ENCODE results near the gene KDM1A. TPM values are rescaled to one million over a fixed set of nuclear protein-coding genes. Genes with fewer than 3 reads are reported as not detected.
A peak's percentile ranks its signal among the peaks of the same experiment; 100 is the strongest.

Gene KDM1A
- total and polyA plus RNA-seq, 9 of the 15 experiments (the other 6 are each of a cell fraction or from before 2014, with no cell fraction given), result 59.2 to 181 (median 168) TPM

GRCh38 chr1:23118957-23119792, 99.9 kb downstream of the KDM1A start (continued):
- no peak for TF ChIP-seq ZBTB49 (CRISPR knock-in tag; IDR thresholded peaks at IDR 0.05; ENCODE audit: borderline replicate concordance)
- TF ChIP-seq CSDE1 (IDR thresholded peaks at IDR 0.05), result no peak
- TF ChIP-seq HOXB6 (CRISPR knock-in tag; IDR thresholded peaks at IDR 0.05; ENCODE audit: borderline replicate concordance), result no peak
- TF ChIP-seq MBD1 (CRISPR knock-in tag; IDR thresholded peaks at IDR 0.05), result 0 out of 2 replicates have a peak, but pooled peaks have one; percentile 62
- TF ChIP-seq THRA (IDR thresholded peaks at IDR 0.05), result no peak
- TF ChIP-seq ILK (tag; IDR thresholded peaks at IDR 0.05; ENCODE audit: borderline replicate concordance, low read depth), result no peak
- TF ChIP-seq ZC3H4 (CRISPR knock-in tag; IDR thresholded peaks at IDR 0.05; ENCODE audit: borderline replicate concordance), result no peak
- TF ChIP-seq GATA2 (CRISPR knock-in tag; IDR thresholded peaks at IDR 0.05), result no peak
- peak; percentile 83 for TF ChIP-seq ZNF395 (CRISPR knock-in tag; IDR thresholded peaks at IDR 0.05)
- no peak for TF ChIP-seq ZNF584 (CRISPR knock-in tag; IDR thresholded peaks at IDR 0.05; ENCODE audit: low read depth)
- 0 out of 2 replicates have a peak, but pooled peaks have one; percentile 33 for TF ChIP-seq FOSL1 (tag; conservative IDR thresholded peaks at IDR 0.05)
- TF ChIP-seq SAFB (IDR thresholded peaks at IDR 0.05; ENCODE audit: borderline replicate concordance, low read depth, low read length), result no peak
- TF ChIP-seq SP1 (CRISPR knock-in tag; IDR thresholded peaks at IDR 0.05), result no peak
- no peak for TF ChIP-seq ZBED1 (IDR thresholded peaks at IDR 0.05)
- no peak for TF ChIP-seq PHF8 (IDR thresholded peaks at IDR 0.05; ENCODE audit: borderline replicate concordance, low read length)
- TF ChIP-seq WHSC1 (IDR thresholded peaks at IDR 0.05; ENCODE audit: low read length), result no peak
- TF ChIP-seq THRB (CRISPR knock-in tag; conservative IDR thresholded peaks at IDR 0.05), result no peak
- TF ChIP-seq NR1H2 (CRISPR knock-in tag; IDR thresholded peaks at IDR 0.05), result no peak

All from K562 (cell line).